PC-3 (cell line): ENCODE data around the gene THBS2.

Source experiments
- EZH2 ChIP-seq: fragments of 300-600 bp; sonication (generic); IDR thresholded peaks from one replicate; pipeline ENCODE4 v1.6.1; 2017; ENCODE audit warnings: antibody characterized with exemption, mild to moderate bottlenecking, low read length; ENCODE audit not compliant: unreplicated experiment
- TF ChIP-seq, protein P1 (sequence below): fragments of 300-600 bp; sonication (generic); conservative IDR thresholded peaks from 2 replicates; pipeline ENCODE4 v1.5.1; 2017; ENCODE audit warnings: antibody characterized with exemption, low read depth, mild to moderate bottlenecking, low read length

DNA sequence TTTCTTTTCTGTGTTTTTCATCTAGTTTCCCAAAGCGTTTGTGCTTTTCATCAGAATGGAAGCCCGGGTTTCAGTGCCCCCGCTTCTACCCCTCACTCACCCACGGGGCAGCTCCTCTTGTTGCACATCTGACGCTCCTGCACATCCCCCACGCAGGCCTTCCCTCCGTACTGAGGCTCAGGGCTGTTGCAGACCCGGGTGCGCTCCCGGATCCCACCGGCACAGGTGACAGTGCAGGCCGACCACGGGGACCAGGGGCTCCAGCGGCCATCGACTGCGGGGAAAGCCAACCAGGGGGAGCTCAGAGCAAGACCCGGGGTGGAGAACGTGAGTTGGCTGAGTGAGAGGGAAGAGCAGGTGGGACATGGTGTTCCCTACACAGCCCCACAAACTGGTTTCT lies 19.0 kb downstream of the THBS2 start:
- no peak for TF ChIP-seq EZH2
- TF ChIP-seq, protein P1, sequence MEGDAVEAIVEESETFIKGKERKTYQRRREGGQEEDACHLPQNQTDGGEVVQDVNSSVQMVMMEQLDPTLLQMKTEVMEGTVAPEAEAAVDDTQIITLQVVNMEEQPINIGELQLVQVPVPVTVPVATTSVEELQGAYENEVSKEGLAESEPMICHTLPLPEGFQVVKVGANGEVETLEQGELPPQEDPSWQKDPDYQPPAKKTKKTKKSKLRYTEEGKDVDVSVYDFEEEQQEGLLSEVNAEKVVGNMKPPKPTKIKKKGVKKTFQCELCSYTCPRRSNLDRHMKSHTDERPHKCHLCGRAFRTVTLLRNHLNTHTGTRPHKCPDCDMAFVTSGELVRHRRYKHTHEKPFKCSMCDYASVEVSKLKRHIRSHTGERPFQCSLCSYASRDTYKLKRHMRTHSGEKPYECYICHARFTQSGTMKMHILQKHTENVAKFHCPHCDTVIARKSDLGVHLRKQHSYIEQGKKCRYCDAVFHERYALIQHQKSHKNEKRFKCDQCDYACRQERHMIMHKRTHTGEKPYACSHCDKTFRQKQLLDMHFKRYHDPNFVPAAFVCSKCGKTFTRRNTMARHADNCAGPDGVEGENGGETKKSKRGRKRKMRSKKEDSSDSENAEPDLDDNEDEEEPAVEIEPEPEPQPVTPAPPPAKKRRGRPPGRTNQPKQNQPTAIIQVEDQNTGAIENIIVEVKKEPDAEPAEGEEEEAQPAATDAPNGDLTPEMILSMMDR = no peak
